OCI-LY3 (cell line): Measurements from ENCODE around the gene DNMBP.

Experiments
- EZH2phosphoT487 ChIP-seq: fragments of 200-600 bp; shearing (Covaris generic); IDR thresholded peaks from 2 replicates; pipeline ENCODE4 v1.6.1; 2018; ENCODE audit warnings: antibody characterized with exemption, mixed run types, low read depth
- TF ChIP-seq, protein P1 (sequence below): fragments of 200-600, 300-600 bp; sonication (generic); IDR thresholded peaks from 2 replicates; pipeline ENCODE4 v1.5.1; 2014; ENCODE audit warnings: antibody characterized with exemption, low read length, low read depth

- TF ChIP-seq, protein P1, sequence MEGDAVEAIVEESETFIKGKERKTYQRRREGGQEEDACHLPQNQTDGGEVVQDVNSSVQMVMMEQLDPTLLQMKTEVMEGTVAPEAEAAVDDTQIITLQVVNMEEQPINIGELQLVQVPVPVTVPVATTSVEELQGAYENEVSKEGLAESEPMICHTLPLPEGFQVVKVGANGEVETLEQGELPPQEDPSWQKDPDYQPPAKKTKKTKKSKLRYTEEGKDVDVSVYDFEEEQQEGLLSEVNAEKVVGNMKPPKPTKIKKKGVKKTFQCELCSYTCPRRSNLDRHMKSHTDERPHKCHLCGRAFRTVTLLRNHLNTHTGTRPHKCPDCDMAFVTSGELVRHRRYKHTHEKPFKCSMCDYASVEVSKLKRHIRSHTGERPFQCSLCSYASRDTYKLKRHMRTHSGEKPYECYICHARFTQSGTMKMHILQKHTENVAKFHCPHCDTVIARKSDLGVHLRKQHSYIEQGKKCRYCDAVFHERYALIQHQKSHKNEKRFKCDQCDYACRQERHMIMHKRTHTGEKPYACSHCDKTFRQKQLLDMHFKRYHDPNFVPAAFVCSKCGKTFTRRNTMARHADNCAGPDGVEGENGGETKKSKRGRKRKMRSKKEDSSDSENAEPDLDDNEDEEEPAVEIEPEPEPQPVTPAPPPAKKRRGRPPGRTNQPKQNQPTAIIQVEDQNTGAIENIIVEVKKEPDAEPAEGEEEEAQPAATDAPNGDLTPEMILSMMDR = no peak
- no peak for TF ChIP-seq EZH2phosphoT487
Observed at GRCh38 chr10:100021322-100021721, 11.6 kb upstream of the DNMBP start.
